Eye (tissue), 1 donor: ENCODE results near the gene GMCL2.
"Not testable (repeated sequence)": the region's sequence is repeated elsewhere in the genome, so short reads cannot be mapped to it uniquely, and the experiment has no call there.

Experiments
- DNase-seq: peaks from one replicate; pipeline ENCODE4 v3.0.0-alpha.2; 2015

GMCL2 gene

DNA sequence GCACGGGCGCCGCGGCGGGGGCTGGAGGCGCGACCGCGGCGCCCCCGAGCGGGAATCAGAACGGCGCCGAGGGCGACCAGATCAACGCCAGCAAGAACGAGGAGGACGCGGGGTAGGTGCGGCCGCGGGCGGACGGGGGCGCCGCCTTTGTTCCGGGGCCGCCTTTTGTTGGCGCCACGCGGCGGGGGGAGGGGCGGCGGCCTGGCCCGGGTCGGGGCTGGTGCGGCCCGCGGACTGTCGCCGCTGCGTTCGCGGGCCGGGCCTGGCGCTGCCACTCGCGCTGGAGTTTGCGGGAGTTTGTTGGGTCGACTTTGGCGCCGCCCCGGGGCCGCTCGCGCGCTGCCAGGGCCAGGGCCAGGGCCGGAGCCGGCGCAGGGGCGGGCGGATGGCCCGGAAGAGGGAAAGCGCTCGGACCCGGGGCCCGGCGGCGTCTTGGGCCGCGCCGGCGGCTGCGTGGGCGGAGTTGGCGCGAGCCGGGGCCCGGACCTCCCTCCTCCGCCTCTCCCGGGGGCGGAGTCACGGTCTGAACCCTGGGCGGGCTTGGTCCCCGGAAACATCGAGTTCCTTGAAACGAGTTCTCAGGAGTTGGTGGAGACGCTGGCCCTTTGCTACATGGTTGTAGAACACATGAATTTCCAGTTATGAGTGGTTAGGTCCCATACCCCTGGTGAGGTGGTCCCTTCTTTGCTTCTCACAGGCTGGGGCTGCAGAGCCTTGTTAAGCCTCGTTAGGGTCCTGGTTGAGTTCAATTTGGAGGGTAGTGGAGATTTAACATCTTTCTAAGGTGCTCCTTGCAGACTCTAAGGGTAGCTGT is 18.0 kb upstream of the GMCL2 start:
- peak; percentile 86 for DNase-seq

- DNase-seq: peak; percentile 100
Observed at GRCh38 chr5:178204182-178204934, 17.2 kb upstream of the GMCL2 start, which contains the start of gene HNRNPAB. HNRNPAB (plus strand) TSS chr5:178204533; CDS start chr5:178204838, 305 bp downstream.

- no peak for DNase-seq
Observed at GRCh38 chr5:178203670-178204181, 16.6 kb upstream of the GMCL2 start.

- no peak for DNase-seq
Observed at GRCh38 chr5:178202541-178202940, 15.4 kb upstream of the GMCL2 start.

DNA sequence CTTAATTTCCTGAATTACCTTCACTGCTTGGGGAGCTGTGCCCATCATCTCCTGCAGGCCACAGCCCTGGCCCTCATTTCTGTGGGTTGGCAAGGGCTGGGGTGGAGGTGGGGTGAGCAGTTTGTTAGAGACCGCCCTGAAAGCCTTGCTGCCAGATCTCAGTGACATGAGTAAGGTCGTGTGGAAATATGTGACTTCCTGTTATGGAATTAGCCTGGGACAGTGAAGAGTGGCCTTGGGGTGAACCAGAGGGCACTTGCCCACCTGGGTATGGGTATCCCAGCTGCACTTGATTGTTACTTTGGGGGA is 14.7 kb upstream of the GMCL2 start:
- no peak for DNase-seq

DNA sequence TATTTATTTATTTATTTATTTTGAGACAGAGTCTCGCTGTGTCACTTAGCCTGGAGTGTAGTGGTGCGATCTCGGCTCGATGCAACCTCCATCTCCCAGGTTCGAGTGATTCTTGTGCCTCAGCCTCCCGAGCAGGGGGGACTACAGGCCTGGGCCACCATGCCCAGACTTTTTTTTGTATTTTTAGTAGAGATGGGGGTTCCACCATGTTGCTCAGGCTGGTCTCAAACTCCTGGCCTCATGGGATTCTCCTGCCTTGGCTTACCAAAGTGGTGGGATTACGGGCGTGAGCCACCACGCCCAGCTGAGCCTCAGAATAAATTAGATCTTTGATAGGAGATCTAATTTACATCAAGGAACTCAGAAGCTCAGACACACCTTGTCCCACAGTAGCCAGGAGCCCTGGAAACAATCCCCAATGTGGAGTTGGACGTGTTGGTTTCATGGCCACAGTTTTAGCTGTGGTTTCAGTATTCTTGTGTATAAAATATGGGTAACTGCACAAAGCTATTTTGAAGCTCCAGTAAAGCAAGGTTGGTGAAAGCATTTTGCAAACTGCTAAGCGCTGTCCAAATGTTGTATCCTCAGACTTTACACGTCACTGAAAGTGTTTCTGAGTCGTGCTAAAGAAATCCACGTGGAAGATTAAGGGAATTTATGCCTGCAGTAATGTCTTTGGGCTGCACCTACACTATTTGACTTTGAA is 14.2 kb upstream of the GMCL2 start:
- no peak for DNase-seq

GRCh38 chr5:178199581-178200434 is 12.6 kb upstream of the GMCL2 start:
- DNase-seq: no peak

DNA sequence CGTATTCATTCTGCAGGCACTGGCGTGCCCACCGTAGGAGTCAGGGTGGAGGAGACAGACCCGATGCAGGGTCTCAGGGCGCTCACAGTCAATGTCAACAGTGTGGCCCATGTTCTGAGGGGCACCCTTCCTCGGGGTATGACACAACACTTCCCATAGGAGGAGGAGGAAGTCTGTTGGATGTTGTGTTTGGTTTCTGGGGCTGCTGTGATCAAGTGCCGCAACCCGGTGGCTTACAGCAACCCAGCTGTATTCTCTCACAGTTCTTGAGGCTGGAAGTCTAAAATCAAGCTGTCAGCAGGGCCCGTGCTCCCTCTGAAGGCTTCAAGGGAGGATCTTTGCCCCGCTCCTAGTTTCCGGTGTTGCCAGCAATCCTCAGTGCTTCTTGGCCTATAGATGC is 11.5 kb upstream of the GMCL2 start:
- no peak for DNase-seq

GRCh38 chr5:178198151-178198550 is 11.0 kb upstream of the GMCL2 start:
- not testable (repeated sequence) for DNase-seq

- DNase-seq: no peak
Observed at GRCh38 chr5:178196986-178197385, 9.8 kb upstream of the GMCL2 start.

- no peak for DNase-seq
Observed at GRCh38 chr5:178196281-178196812, 9.2 kb upstream of the GMCL2 start.

DNA sequence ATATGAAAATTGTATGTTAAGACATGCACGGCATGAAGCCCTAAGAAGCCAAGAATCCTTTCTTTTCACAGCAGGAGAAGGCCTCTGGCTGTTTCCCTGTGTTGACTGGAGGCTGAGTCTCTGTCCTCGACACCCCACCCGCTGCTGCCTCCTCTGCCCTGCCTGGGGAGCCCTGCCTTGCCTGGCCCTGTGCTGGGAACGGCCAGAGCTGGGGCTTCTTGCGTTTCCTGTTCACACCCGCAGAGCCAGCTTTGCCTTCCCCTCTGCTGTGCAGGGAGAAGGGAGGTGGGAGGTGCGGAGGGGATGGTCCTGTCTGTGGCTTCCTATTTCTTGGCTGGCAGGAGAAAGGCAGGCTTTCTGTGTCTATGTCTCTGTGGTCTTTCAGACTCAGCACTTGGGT is 6.9 kb upstream of the GMCL2 start:
- no peak for DNase-seq

- no peak for DNase-seq
Observed at GRCh38 chr5:178193251-178193809, 6.2 kb upstream of the GMCL2 start.

- no peak for DNase-seq
Observed at GRCh38 chr5:178192787-178193186, 5.6 kb upstream of the GMCL2 start.

GRCh38 chr5:178192244-178192643 is 5.1 kb upstream of the GMCL2 start:
- no peak for DNase-seq

GRCh38 chr5:178191661-178192060 is 4.5 kb upstream of the GMCL2 start:
- DNase-seq: no peak

GRCh38 chr5:178189433-178189832 is 2.3 kb upstream of the GMCL2 start:
- DNase-seq: no peak

GRCh38 chr5:178186427-178186826 is 744 bp downstream of the GMCL2 start:
- DNase-seq: no peak

- no peak for DNase-seq
Observed at GRCh38 chr5:178182158-178182876, 4.9 kb downstream of the GMCL2 start.

- no peak for DNase-seq
Observed at GRCh38 chr5:178180141-178180863, 6.9 kb downstream of the GMCL2 start.
